T-helper 2 cell treated with Interferon-gamma antibody and Interleukin-4, amounts not matched to agents 100 ng/mL and 5 ng/mL, for 36 hours (primary cell): ENCODE data around the gene RAPGEF1. TPM values are rescaled to one million over a fixed set of nuclear protein-coding genes. Genes with fewer than 3 reads are reported as not detected.

Source experiments
- intact Hi-C: fragments of 100-400 bp; cut with micrococcal nuclease; formaldehyde crosslinking; loops from one replicate; pipeline ENCODE4 v1.15.1; 2023
- total RNA-seq: library from RNA; stranded (reverse); gene quantifications from 2 replicates; pipeline ENCODE4 v1.2.3, GENCODE V29; 2022

RAPGEF1 gene
- 129 and 131 TPM in 2 replicates for total RNA-seq

GRCh38 chr9:131739959-131740648 is at the start of gene RAPGEF1:
Gene RAPGEF1 (minus strand): TSS chr9:131740076. CDS start chr9:131739830, 246 bp downstream.
- intact Hi-C loops = loop anchor here (1.0 to 10.0 kb wide), 3 partner anchors 9 to 465 kb away; partner anchors contain the start of gene FAM78A

DNA sequence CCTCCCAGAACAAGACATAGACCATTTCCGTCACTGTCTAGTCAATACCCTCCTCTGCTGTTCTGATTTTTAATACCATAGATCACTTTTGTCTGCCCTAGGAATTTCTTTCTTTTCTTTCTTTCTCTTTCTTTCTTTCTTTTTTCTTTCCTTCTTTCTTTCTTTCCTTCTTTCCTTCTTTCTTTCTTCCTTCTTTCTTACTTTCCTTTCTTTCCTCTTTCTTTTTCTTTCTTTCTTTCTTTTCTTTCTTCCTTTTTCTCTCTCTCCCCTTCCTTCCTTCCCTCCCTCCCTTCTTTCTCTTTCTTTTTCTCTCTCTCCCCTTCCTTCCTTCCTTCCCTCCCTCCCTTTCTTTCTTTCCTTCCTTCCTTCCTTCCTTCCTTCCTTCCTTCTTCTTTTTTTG is 49.0 kb upstream of the RAPGEF1 start:
- intact Hi-C loops = no loop called here

- intact Hi-C loops = no loop called here
Observed at GRCh38 chr9:131787838-131788237, 48.0 kb upstream of the RAPGEF1 start.

DNA sequence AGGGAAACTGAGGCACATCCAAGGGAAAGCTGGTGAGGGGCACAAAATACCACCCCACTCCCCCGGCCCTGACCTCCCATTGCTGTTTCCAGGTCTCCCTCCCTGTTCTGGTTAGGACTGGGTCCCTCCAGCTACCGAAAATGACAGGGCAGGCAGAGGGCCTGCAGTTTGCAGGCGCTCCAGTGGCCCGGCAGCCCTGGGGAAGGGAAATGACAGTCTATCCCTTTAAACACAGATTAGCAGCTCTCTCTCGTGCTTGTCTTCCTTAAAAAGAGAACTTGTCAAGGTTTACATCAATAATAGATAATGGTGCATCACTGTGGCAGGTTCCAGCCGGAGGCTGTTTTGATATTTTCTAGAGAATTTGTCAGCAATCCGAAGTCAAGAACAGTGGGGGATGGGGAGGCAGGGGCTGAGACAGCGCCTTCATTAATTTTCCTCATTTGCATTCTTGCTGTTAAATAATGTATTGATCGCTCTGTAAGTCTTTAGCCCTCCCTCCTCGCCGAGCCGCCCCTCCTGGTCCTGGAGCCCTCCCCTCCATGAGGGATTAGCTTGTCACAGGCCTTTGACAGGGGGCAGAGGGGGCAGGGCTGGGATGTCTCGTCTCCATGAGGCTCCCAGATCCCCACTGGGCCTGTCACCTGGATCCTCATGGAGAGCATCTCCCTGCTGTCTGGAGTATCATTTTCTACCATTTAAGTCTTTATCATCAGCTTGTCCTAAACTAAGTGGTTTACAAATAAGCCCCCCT is 45.0 kb upstream of the RAPGEF1 start:
- intact Hi-C loops = no loop called here

- intact Hi-C loops = no loop called here
Observed at GRCh38 chr9:131781069-131781468, 41.2 kb upstream of the RAPGEF1 start.

GRCh38 chr9:131776473-131776872 is 36.6 kb upstream of the RAPGEF1 start:
- intact Hi-C loops = no loop called here

- intact Hi-C loops = no loop called here
Observed at GRCh38 chr9:131776036-131776435, 36.2 kb upstream of the RAPGEF1 start.

DNA sequence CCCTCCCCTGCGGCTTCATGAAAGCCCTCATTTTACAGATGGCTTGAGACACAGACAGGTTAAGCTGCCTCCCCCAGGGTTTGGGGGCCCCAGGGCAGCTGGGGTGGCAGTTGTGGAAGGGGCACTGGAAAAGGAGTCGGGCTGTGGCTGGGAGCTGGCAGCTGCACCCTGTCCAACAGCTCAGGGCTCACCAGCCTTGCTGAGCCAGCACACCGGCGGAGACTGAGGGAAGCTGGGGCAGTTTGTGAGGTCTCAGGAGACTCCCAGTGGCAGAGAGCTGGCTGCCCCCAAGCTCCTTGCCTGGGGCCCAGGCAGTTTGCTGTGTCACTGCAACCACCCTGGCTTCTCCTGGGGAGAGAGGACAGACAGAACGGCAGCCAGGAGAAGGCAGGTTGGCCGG is 34.8 kb upstream of the RAPGEF1 start:
- intact Hi-C loops = no loop called here

DNA sequence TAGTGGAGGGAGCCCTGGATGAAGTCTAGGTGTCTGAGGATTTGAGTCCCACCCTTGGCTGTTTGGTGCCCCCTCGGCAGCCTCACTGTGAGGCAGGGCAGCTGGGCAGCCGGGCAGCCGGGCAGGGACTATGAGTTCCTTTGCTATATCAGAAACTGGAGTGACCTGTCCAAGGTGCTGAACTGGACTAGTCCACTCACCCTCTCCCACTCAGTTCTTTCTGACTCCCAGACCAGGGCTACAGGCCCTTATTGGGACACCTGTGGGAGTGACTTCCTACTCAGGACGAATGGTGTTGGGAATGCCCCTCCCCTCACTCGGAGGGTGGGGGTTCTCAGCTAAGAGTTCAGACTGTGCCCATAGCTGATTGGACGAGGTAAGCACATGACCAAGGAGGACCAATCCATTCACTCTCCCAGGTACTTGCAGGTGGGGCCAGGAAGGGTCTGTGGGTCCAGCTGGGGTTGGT is 34.1 kb upstream of the RAPGEF1 start:
- intact Hi-C loops = no loop called here

- intact Hi-C loops = no loop called here
Observed at GRCh38 chr9:131772940-131773339, 33.1 kb upstream of the RAPGEF1 start.

DNA sequence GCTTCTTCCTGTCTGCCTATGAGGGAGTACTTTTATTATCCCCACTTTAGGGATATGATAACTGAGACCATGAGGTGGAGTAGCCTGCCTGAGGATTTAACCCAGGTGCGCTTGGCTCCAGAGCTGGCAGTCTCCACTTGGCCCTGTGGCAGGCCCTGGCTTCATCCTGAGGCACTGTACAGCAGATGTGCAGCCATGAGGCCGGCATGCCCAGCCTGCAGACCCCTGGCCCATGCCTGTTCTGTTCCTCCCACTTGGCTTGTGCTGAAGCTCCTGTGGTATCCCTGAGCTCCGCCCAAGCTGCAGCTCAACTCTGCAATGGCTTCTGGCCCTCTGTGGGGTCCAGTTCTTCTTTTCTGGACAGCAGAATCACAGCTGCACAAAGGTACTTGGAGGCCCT is 31.8 kb upstream of the RAPGEF1 start:
- intact Hi-C loops = no loop called here

GRCh38 chr9:131769361-131769760 is 29.5 kb upstream of the RAPGEF1 start:
- intact Hi-C loops = no loop called here

DNA sequence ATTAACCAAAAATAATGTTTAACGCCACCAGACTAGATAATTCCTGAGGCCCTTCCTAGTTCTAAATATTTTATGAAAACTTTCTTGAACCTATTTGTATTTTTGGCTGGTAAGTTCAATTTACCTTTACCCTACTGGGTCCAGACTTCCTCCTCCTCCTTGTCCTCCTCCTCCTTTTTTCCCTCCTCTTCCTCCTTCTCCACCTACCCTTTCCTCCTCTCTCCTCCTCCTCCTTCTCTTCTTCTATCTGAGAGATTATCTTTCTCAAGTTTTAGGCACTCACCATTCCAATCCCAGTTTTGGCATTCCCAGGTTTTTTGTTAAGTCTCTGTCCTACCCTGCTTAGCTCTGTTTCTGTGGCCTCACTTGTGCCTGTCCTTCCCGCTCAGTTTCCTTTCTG is 24.7 kb upstream of the RAPGEF1 start:
- intact Hi-C loops = loop anchor here (5.0 kb wide), 1 partner anchor 188 kb away; no protein-coding TSS in a partner anchor

DNA sequence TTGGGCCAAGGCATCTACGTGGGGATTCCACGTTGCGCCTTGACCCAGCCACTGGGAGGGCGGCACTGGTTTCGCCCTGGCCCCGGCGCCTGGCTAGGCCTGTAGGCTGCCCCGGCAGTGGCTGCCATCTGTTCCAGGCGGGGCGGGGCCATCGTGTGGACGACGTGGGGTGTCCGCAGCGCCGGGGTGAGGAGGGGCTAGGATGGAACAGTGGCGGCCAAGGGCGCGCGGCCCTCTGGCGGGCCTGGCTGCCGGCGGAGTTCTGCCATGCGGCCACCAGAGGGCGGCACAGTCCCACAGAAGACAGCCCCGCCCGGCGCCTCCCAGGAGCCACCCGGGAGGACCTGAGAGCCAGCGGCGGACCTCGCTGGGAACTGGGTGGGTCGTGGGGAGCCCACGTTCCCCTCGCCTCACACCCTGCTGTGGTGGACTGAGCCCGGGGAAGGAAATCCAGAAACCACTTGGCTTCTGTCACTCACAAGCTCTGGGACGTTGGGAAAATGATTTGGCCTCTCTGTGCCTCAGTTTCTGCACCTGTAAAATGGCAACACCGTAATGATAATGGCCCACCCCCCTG is 22.6 kb upstream of the RAPGEF1 start:
- intact Hi-C loops = loop anchor here (1.0 to 5.0 kb wide), 2 partner anchors 190 to 474 kb away; no protein-coding TSS in a partner anchor

DNA sequence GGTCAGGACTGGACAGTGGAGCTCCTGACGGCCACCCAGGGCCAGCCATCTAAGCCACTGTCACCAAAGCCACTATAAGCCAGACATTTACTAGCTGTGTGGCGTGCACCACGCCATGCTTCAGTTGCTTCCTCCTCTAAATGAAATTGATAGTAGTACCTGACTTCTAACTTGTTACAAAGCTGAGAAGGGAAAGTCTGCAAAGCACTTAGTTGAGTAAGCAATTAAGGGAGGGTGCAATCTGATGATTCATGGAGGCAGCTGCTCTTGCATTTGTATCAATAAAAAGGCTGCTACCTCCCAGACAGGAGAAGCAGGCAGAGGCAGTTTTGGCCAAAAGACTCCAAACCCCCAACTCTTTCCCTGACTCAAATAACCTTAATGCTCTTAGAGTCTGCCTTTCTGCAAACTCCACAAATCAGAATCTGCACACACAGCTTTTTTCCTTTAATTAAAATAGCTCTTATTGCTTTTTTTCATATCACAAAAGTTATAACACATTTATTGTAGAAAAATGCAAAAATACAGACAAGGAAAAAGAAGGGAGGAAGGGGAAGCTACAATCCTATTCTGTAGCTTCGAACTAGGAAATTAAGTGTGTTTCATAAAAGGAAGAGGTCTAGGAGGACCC is 19.3 kb upstream of the RAPGEF1 start:
- intact Hi-C loops = loop anchor here (5.0 kb wide), 3 partner anchors 323 to 493 kb away; partner anchors contain the start of gene NTNG2

GRCh38 chr9:131757549-131757948 is 17.7 kb upstream of the RAPGEF1 start:
- intact Hi-C loops = loop anchor here (5.0 kb wide), 3 partner anchors 325 to 495 kb away; partner anchors contain the start of gene NTNG2

DNA sequence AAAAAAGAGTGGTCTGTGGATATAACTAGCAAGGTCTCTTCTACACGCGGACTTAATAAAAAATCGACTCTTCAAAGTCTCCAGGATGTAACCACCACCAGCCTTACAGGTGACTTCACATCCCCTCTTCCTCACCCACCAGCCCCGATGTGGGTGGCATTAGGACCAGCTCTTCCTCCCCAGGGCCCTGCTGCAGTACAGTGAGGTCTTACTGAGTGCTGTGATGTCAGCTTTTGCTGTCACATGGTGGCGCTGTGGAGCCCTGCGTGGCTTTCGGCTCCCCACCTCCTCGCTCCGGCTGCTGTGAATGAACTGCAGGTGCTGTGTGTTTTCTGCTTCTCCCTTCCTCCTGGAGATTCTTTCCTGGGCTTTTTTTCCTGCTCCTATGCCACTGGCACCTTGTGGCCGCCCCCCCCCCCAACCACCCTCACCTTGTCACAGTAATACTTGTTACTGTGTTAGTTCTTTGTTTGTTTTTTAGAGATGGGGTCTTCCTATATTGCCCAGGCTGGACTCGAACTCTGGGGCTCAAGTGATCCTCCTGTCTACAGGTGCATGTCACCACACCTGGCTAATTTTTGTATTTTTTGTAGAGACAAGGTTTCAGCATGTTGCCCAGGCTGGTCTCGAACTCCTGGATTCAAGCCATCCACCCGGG is 15.8 kb upstream of the RAPGEF1 start:
- intact Hi-C loops = loop anchor here (2.0 to 5.0 kb wide), 4 partner anchors 327 to 497 kb away; partner anchors contain the start of gene NTNG2

DNA sequence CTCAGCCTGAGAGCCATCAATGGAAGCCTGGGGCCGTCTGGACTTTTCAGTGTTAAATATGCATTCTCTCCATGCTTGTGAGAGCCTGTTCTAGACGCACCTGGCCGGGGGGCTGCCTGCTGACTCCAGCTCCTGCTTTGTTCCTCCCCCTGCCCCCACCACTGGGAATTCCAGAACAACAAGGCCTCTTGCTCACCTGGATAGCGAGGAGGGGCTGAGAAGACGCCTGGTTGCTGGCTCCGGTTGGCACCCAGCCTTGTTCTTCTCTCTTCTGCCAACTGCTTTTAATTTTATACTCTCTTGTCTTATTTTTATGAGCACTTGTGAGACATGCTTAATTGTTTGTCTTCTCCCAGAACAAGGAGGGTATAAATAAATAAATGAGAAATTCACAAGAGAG is 15.0 kb upstream of the RAPGEF1 start:
- intact Hi-C loops = loop anchor here (2.0 to 5.0 kb wide), 4 partner anchors 327 to 497 kb away; partner anchors contain the start of gene NTNG2

GRCh38 chr9:131753751-131754150 is 13.9 kb upstream of the RAPGEF1 start:
- intact Hi-C loops = loop anchor here (2.0 kb wide), 1 partner anchor 483 kb away; no protein-coding TSS in a partner anchor

- intact Hi-C loops = no loop called here
Observed at GRCh38 chr9:131752231-131752884, 12.5 kb upstream of the RAPGEF1 start.
